NCI-H345 treated with DMSO at 0.1 percent for 48 hours (cell line): ENCODE data around the gene HOXD3.
A peak's percentile ranks its signal among the peaks of the same experiment; 100 is the strongest.

Source experiments
- DNase-seq: peaks from one replicate; lab custom pipeline; 2025; ENCODE audit not compliant: unreplicated experiment; lab: John Stamatoyannopoulos, UW

Gene HOXD3

GRCh38 chr2:176121190-176122051 is 35.7 kb upstream of the HOXD3 start:
- DNase-seq, result no peak

- no peak for DNase-seq
Observed at GRCh38 chr2:176122052-176122682, 34.9 kb upstream of the HOXD3 start.

- peak; percentile 31 for DNase-seq
Observed at GRCh38 chr2:176122683-176123410, 34.3 kb upstream of the HOXD3 start, which contains the start of gene HOXD9. Gene HOXD9 (plus strand): TSS chr2:176122719. CDS start chr2:176122769, 50 bp downstream.

- DNase-seq, result no peak
Observed at GRCh38 chr2:176123411-176124109, 33.5 kb upstream of the HOXD3 start.

DNA sequence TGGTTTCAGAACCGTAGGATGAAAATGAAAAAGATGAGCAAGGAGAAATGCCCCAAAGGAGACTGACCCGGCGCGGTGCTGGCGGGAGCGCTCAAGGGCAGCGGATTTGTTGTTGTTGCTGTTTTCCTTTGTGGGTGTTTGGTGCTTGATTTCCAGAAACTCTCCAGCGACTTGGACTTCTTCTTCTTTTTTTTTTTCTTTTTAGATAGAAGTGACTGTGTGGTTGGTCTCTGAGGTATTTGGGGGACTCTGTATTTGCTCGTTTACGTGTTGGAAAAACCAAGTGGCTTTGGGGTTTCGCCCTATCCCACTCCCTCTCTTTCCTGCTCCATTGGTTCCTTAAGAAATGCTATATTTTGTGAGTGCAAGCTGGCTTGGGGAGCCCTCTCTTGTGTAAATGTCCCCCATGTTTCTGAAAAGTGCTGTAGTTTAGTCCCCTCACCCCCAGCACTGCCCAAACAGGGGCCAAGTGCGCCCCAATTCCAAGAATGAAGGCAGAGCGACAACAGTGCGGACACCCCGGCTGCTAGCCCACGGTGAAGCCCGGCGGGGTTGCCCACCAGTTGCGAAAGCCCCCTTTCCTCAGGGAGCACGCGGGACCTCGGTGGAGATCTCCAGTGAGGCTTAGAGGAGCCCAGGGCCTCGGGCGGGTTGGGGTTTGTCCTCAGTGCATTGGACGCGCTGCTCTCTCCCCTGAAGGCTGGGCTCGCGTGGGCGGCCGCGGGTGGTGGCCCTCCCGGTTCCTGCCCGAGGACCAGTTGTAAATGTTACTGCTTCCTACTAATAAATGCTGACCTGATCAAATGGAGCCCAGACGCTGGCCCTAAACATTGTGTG is 32.8 kb upstream of the HOXD3 start:
- DNase-seq, result no peak

GRCh38 chr2:176124947-176125771 is 31.9 kb upstream of the HOXD3 start:
- no peak for DNase-seq

DNA sequence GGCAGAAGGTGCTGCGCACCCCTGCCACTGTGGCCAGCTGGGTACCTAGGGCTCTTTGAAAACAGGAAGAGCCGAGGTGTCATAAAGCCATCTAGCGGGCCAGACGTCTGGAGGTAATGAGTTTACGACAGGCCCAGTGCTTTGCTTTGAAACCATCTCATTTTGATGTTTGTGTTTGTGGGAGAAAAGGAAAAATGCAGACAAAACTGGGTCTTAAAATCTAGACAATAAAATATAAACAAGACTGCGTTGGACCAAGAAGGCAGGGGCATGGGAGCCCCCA is 31.4 kb upstream of the HOXD3 start:
- no peak for DNase-seq

GRCh38 chr2:176126929-176127773 is 30.0 kb upstream of the HOXD3 start:
- DNase-seq, result peak; percentile 67

- DNase-seq, result no peak
Observed at GRCh38 chr2:176127774-176128072, 29.4 kb upstream of the HOXD3 start.

DNA sequence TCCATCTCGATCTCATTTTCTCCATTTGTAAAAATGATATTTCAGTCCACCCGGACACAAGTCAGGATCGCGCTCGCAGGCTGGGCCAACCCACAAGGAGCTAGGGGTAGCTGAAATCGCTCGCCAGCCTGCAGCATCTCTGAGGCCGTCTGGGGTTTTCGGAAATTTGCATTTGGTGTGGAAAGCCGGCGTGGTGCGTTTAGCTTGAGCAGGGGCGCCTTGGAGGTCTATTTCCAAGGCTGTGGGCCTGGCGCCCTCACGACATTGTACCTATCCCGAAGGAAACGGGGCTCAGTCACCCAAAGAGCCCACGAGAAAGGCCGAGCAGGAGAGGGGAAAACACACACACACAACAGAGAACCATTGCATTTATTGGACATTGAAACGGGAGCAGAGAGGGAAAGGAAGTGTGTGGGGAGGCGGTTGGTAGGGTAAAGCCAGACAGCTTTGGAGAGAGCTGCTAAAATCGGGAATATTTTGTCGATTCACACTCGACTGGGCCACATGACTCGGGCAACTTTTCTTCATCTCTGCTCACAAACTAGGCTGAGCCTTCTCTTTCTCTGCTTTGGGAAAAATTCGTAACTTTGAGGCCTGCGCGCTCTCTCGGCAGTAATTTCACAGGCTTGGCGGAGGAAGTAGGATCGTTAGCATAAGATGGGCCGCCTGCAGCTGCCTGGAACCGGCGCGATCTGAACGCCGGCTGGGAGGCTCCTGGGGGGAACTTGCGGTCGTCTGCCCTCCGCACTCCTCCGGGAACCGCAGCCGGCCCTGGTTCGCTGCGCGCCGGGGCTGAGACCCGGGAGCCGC is 28.7 kb upstream of the HOXD3 start:
- peak; percentile 28 for DNase-seq

DNA sequence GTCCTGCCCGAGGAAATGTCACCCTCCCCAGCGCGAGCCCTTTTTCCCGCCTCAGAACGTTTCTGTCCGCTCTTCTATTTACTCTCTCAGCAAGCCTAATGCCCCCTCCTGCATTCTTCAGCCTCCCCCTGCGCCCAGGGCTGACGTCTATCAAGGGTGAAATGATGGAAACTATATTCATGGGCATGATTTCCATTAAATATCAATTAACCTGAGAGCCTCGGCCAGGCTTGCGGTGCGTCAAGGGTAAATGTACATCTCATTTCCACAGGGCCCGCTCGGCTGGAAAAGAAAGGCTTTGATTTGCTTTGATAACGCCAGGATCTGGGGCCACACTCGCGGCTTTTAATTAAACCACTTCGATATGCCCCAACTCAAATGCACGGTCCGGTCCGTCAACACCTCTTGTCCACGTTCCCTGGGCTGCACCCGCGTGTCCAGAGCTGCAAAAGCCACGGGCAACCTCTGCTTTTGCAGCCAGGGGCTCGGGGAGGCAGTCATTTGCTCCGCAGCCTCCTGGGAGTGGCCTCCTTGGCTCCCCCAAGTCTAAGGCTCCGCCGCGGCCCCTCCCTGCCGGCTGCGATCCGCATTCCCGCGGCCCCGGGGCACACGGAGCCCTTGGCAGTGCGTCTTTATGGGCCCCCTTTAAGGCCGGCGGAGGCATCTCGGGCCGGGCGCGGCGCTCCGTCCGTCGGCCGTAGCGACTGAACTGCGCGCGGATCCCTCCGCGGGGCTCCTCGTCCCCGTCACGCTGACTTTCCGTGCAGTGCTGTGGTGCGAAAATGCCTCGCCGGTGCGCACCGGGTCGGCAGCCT is 27.9 kb upstream of the HOXD3 start, which contains the start of gene HOXD8:
HOXD8 (plus strand) TSS at position 724 of the 815 bp plus-strand sequence. CDS start 662 bp downstream, outside the sequence.
- peak; percentile 64 for DNase-seq

GRCh38 chr2:176129813-176130146 is 27.3 kb upstream of the HOXD3 start:
- DNase-seq, result no peak

DNA sequence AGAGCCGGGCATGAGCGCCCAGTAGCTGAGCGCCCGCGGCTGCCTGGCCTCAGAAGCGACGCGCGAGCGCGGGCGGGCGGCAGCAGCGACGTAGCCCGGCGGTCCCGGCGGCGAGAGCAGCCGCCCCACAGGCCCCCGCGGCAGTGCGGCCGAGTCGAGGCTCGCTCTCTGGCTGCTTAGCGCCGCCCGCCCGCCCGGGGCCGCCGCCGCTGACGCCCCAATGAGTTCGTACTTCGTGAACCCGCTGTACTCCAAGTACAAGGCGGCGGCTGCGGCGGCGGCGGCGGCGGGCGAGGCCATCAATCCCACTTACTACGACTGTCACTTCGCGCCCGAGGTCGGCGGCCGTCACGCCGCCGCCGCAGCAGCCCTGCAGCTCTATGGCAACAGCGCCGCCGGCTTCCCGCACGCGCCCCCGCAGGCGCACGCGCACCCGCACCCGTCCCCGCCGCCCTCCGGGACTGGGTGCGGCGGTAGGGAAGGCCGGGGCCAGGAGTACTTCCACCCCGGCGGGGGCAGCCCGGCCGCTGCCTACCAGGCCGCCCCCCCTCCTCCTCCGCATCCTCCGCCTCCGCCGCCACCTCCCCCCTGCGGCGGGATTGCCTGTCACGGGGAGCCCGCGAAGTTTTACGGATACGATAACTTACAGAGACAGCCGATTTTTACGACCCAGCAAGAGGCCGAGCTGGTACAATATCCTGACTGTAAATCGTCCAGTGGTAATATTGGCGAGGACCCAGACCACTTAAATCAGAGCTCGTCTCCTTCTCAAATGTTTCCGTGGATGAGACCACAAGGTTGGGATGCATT is 26.8 kb upstream of the HOXD3 start:
- peak; percentile 57 for DNase-seq

DNA sequence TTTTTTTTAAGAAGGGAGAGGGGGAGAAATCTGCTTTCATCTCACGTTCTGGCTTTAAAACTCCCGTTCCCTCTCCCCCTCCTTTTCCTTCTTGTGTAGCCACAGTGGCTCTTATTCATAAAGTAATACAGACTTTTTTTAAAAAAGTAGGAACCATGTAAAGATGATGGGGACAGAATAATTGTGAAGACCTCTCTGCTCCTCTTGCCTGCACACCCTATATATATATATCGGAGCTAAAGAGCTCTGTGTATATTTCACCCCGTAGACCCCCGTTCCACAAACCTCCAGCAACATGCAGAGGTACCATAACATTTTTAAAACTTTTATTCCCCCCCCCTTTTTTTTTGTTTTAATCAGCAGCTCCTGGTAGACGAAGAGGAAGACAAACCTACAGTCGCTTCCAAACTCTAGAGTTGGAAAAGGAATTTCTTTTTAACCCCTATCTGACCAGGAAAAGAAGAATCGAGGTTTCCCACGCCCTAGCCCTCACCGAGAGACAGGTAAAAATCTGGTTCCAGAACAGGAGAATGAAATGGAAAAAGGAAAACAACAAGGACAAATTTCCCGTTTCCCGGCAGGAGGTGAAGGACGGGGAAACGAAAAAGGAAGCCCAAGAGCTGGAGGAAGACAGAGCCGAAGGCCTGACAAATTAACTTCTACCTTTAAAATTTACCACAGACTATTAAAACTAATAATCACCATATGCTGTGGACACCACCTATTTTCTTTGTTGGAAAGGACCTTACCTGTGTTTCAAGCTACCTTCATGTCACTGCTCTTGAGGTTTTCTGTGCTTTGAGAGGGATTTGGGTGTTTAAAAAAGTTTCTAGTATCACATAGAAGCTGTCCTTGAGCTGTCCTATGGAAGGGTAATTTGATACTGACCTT is 25.9 kb upstream of the HOXD3 start:
- no peak for DNase-seq

GRCh38 chr2:176131848-176132158 is 25.3 kb upstream of the HOXD3 start:
- no peak for DNase-seq
